Endodermal cell (in vitro differentiated cells): ENCODE measurements around the gene ZPR1. TPM values are rescaled to one million over a fixed set of nuclear protein-coding genes. Genes with fewer than 3 reads are reported as not detected.

Source experiments
- DNase-seq: peaks from one replicate; pipeline ENCODE4 v3.0.0-alpha.2; 2017
- H3K27ac ChIP-seq: 2 replicates; pipeline ENCODE4 v1.5.1; 2013; ENCODE audit warnings: mild to moderate bottlenecking, low read depth, low read length, moderate library complexity
- H3K27me3 ChIP-seq: 2 replicates; pipeline ENCODE4 v1.6.1; 2013; ENCODE audit warnings: mild to moderate bottlenecking, low read length, moderate library complexity; ENCODE audit not compliant: insufficient read depth, control insufficient read depth, poor library complexity, severe bottlenecking
- H3K36me3 ChIP-seq: 2 replicates; pipeline ENCODE4 v1.7.0; 2013; ENCODE audit warnings: mild to moderate bottlenecking, low read length, moderate library complexity; ENCODE audit not compliant: control insufficient read depth, insufficient read depth
- H3K4me1 ChIP-seq: one replicate; pipeline ENCODE4 v1.7.0; 2013; ENCODE audit warnings: low read length; ENCODE audit not compliant: control insufficient read depth, insufficient read depth
- H3K4me3 ChIP-seq: 2 replicates; pipeline ENCODE4 v1.5.1; 2013; ENCODE audit warnings: mild to moderate bottlenecking, low read length, moderate library complexity
- H3K9ac ChIP-seq: 2 replicates; pipeline ENCODE4 v1.6.1; 2013; ENCODE audit warnings: mild to moderate bottlenecking, low read length, moderate library complexity; ENCODE audit not compliant: poor library complexity, severe bottlenecking; ENCODE audit errors: extremely low read depth
- H3K9me3 ChIP-seq: 2 replicates; pipeline ENCODE4 v1.6.1; 2013; ENCODE audit warnings: mild to moderate bottlenecking, low read length, moderate library complexity; ENCODE audit not compliant: control insufficient read depth
- H3K27ac Mint-ChIP-seq: 2 replicates; pipeline ENCODE4 v1.8.0; 2020; ENCODE audit warnings: mixed read lengths
- H3K27me3 Mint-ChIP-seq: 2 replicates; pipeline ENCODE4 v1.8.0; 2021; ENCODE audit warnings: mild to moderate bottlenecking, mixed read lengths; ENCODE audit not compliant: insufficient read depth
- H3K36me3 Mint-ChIP-seq: 2 replicates; pipeline ENCODE4 v1.8.0; 2020; ENCODE audit warnings: low read depth, mixed read lengths
- H3K4me1 Mint-ChIP-seq: 2 replicates; pipeline ENCODE4 v1.8.0; 2020; ENCODE audit warnings: mixed read lengths
- H3K4me3 Mint-ChIP-seq: 2 replicates; pipeline ENCODE4 v1.8.0; 2020; ENCODE audit warnings: mild to moderate bottlenecking, moderate library complexity, mixed read lengths
- H3K9me3 Mint-ChIP-seq: 2 replicates; pipeline ENCODE4 v1.8.0; 2020; ENCODE audit warnings: mild to moderate bottlenecking, mixed read lengths
- CTCF ChIP-seq: fragments of 200-600 bp; sonication (generic); conservative IDR thresholded peaks from 2 replicates; pipeline ENCODE4 v1.5.0; 2021; ENCODE audit warnings: antibody characterized with exemption, mild to moderate bottlenecking
- WGBS, 2 experiments: methylation state at CpG; one replicate each; pipeline versions ENCODE4 v1.1.5 to v1.1.7; 2013; ENCODE audit warnings: missing lambda C conversion rate in 2 of 2, mixed read lengths in 1 of 2; ENCODE audit not compliant: insufficient coverage in 1 of 2, insufficient read length in 1 of 2; 5-methylcytosine and 5-hydroxymethylcytosine counted together
- total RNA-seq, 2 donors: library from RNA; stranded (reverse); fragmentation: NEBNext Ultra II Directional in 1 of 2; extraction: Animal tissue kit (Norgen Biotek cat#: 25700) in 1 of 2; gene quantifications; 2 replicates in 1 of 2; 3 replicates in 1 of 2; pipeline ENCODE4 v1.2.1, GENCODE V29; 2021

Gene ZPR1
- total RNA-seq, 2 donors from 2014 or later, result 59.2 to 63.4 TPM

- Mint-ChIP-seq H3K27me3 (peaks cover 27% of the 10 kb centered on the region), H3K36me3 (peaks cover 4% of the 10 kb centered on the region), H3K9me3 (no peaks in the 10 kb centered on the region), H3K4me3 (peak within 1 kb of the TSS; percentile 9), H3K27ac (no peak within 1 kb of the TSS), H3K4me1 (peaks cover 19% of the 10 kb centered on the region)
- Histone ChIP-seq H3K36me3 (no peaks in the 10 kb centered on the region), H3K4me1 (peaks cover 5% of the 10 kb centered on the region), H3K9ac (no peak within 1 kb of the TSS), H3K4me3 (no peak within 1 kb of the TSS), H3K9me3 (no peaks in the 10 kb centered on the region), H3K27me3 (peaks cover 6% of the 10 kb centered on the region), H3K27ac (no peak within 1 kb of the TSS)
- DNase-seq, result no peak
- 93 to 100% methylated on average over 2 to 7 of the region's 7 CpGs for WGBS, 2 experiments
- no peak for TF ChIP-seq CTCF
Measured at GRCh38 chr11:116791813-116792143, 4.0 kb upstream of the ZPR1 start, which contains the start of gene APOA5. Gene APOA5 (minus strand): TSS chr11:116791879. CDS start chr11:116791860, 19 bp downstream.

GRCh38 chr11:116791002-116791812 is 3.4 kb upstream of the ZPR1 start:
- H3K27me3 Mint-ChIP-seq, result peaks cover 27% of the 10 kb centered on the region
- peaks cover 20% of the 10 kb centered on the region for H3K4me1 Mint-ChIP-seq
- no peak overlapping the region for H3K27ac Mint-ChIP-seq
- peak; percentile 95 for TF ChIP-seq CTCF
- Histone ChIP-seq H3K27me3 (peaks cover 6% of the 10 kb centered on the region), H3K4me1 (peaks cover 5% of the 10 kb centered on the region), H3K9ac (no peak overlapping the region), H3K9me3 (no peaks in the 10 kb centered on the region), H3K4me3 (no peak overlapping the region), H3K27ac (no peak overlapping the region), H3K36me3 (peaks cover 5% of the 10 kb centered on the region)
- H3K36me3 Mint-ChIP-seq, result peaks cover 10% of the 10 kb centered on the region
- WGBS, 2 experiments, result 25 to 45% methylated on average over 16 to 31 of the region's 31 CpGs
- DNase-seq, result peak; percentile 97
- peak overlapping the region; percentile 9 for H3K4me3 Mint-ChIP-seq
- no peaks in the 10 kb centered on the region for H3K9me3 Mint-ChIP-seq

- Mint-ChIP-seq H3K27me3 (peaks cover 27% of the 10 kb centered on the region), H3K9me3 (no peaks in the 10 kb centered on the region), H3K27ac (no peak overlapping the region), H3K4me3 (no peak overlapping the region), H3K4me1 (peaks cover 20% of the 10 kb centered on the region), H3K36me3 (peaks cover 18% of the 10 kb centered on the region)
- Histone ChIP-seq H3K9me3 (no peaks in the 10 kb centered on the region), H3K4me1 (peaks cover 5% of the 10 kb centered on the region), H3K9ac (no peak overlapping the region), H3K4me3 (no peak overlapping the region), H3K27me3 (peaks cover 6% of the 10 kb centered on the region), H3K36me3 (peaks cover 13% of the 10 kb centered on the region), H3K27ac (no peak overlapping the region)
- no peak for DNase-seq
- 95% methylated on average over 36 to 53 of the region's 53 CpGs for WGBS, 2 experiments
- TF ChIP-seq CTCF, result no peak
Measured at GRCh38 chr11:116790167-116791001, 2.6 kb upstream of the ZPR1 start.
